ENCODE results near the gene SIPA1.
"Not testable (repeated sequence)": the region's sequence is repeated elsewhere in the genome, so short reads cannot be mapped to it uniquely, and the experiment has no call there.

Gene SIPA1

GRCh38 chr11:65624931-65625627 lies 12.8 kb upstream of the SIPA1 start:
- no peak for DNase-seq (ENCODE audit: low read depth in 2 of 2)

GRCh38 chr11:65625628-65626342 lies 12.1 kb upstream of the SIPA1 start:
- no peak for DNase-seq (ENCODE audit: low read depth in 2 of 2)

- no peak for DNase-seq (ENCODE audit: low read depth in 2 of 2)
These were observed 10.7 kb upstream of the SIPA1 start for GRCh38 chr11:65627202-65627601.

- no peak for DNase-seq (ENCODE audit: low read depth in 2 of 2)
These were observed 8.3 kb upstream of the SIPA1 start for GRCh38 chr11:65629579-65629978.

- no peak for DNase-seq (ENCODE audit: low read depth in 2 of 2)
These were observed 7.7 kb upstream of the SIPA1 start for GRCh38 chr11:65630215-65630614.

- no peak for DNase-seq (ENCODE audit: low read depth in 2 of 2)
These were observed 4.4 kb upstream of the SIPA1 start for GRCh38 chr11:65633390-65634108.

- no peak for DNase-seq (ENCODE audit: low read depth in 2 of 2)
These were observed 3.8 kb upstream of the SIPA1 start for GRCh38 chr11:65634109-65634436.

- no peak for DNase-seq (ENCODE audit: low read depth in 2 of 2)
These were observed 3.5 kb upstream of the SIPA1 start for GRCh38 chr11:65634440-65634839.

GRCh38 chr11:65634905-65635731 lies 2.8 kb upstream of the SIPA1 start:
- DNase-seq (ENCODE audit: low read depth in 2 of 2), result no peak

- DNase-seq (ENCODE audit: low read depth in 2 of 2), result no peak
These were observed 1.5 kb upstream of the SIPA1 start for GRCh38 chr11:65636108-65637031.

GRCh38 chr11:65637032-65637557 lies 806 bp upstream of the SIPA1 start:
- DNase-seq (ENCODE audit: low read depth in 2 of 2), result no peak

- DNase-seq (ENCODE audit: low read depth in 2 of 2), result not testable (repeated sequence)
These were observed 1.3 kb downstream of the SIPA1 start for GRCh38 chr11:65639228-65639597.

- peak in 1 of 2 donors; percentile 42 for DNase-seq (ENCODE audit: low read depth in 2 of 2)
These were observed 2.0 kb downstream of the SIPA1 start for GRCh38 chr11:65639623-65640482.

GRCh38 chr11:65640483-65641296 lies 2.8 kb downstream of the SIPA1 start:
- DNase-seq (ENCODE audit: low read depth in 2 of 2), result no peak

GRCh38 chr11:65641297-65642013 lies 3.6 kb downstream of the SIPA1 start:
- no peak for DNase-seq (ENCODE audit: low read depth in 2 of 2)

GRCh38 chr11:65642014-65642671 lies 4.2 kb downstream of the SIPA1 start:
- DNase-seq (ENCODE audit: low read depth in 2 of 2), result no peak

GRCh38 chr11:65643971-65644370 lies 6.1 kb downstream of the SIPA1 start:
- no peak for DNase-seq (ENCODE audit: low read depth in 2 of 2)

GRCh38 chr11:65644837-65645236 lies 6.9 kb downstream of the SIPA1 start:
- no peak for DNase-seq (ENCODE audit: low read depth in 2 of 2)

Measured in stimulated activated CD8-positive, alpha-beta memory T cell treated with anti-CD3 and anti-CD28 coated beads, Interleukin-15, amount 100 ng/mL, for 48 hours (primary cell).